WTC11 (cell line): ENCODE results near the gene WIZ. TPM values are rescaled to one million over a fixed set of nuclear protein-coding genes. Genes with fewer than 3 reads are reported as not detected.

Experiments
- ATAC-seq: fragments of 200-7000 bp; cut with Tn5 transposase; 2 replicates; pipeline ENCODE4 v1.10.0; 2021; ENCODE audit warnings: mild to moderate bottlenecking, moderate library complexity
- CTCF ChIA-PET: fragments of 300-600 bp; sonication (Branson Sonifier 250); formaldehyde crosslinking; loops from one replicate; lab custom pipeline; 2021; ENCODE audit warnings: antibody characterized with exemption; lab: Charles Lee
- POLR2A ChIA-PET: fragments of 350-600 bp; sonication (Branson Sonifier 250); formaldehyde crosslinking; loops from one replicate; lab custom pipeline; 2021; ENCODE audit warnings: antibody characterized with exemption; lab: Charles Lee
- DNase-seq: peaks from one replicate; pipeline ENCODE4 v3.0.0; 2021; ENCODE audit warnings: low spot score
- H3K27ac Mint-ChIP-seq: 2 replicates; pipeline ENCODE4 v1.8.0; 2021; ENCODE audit warnings: mixed read lengths
- H3K27me3 Mint-ChIP-seq: 2 replicates; pipeline ENCODE4 v1.8.0; 2021; ENCODE audit warnings: low read depth, mild to moderate bottlenecking, moderate library complexity, mixed read lengths
- H3K36me3 Mint-ChIP-seq: 2 replicates; pipeline ENCODE4 v1.8.0; 2021; ENCODE audit warnings: mixed read lengths
- H3K4me1 Mint-ChIP-seq: 2 replicates; pipeline ENCODE4 v1.8.0; 2022; ENCODE audit warnings: mixed read lengths
- H3K4me3 Mint-ChIP-seq: 2 replicates; pipeline ENCODE4 v1.8.0; 2021; ENCODE audit warnings: mild to moderate bottlenecking, moderate library complexity, mixed read lengths
- H3K9me3 Mint-ChIP-seq: 2 replicates; pipeline ENCODE4 v1.8.0; 2021; ENCODE audit warnings: mixed read lengths
- ARID4B ChIP-seq: sonication (generic); formaldehyde crosslinking; IDR thresholded peaks from 2 replicates; pipeline ENCODE4 v1.8.0; 2023; ENCODE audit warnings: missing genetic modification reagents, mild to moderate bottlenecking, borderline replicate concordance
- CBFB ChIP-seq: sonication (generic); formaldehyde crosslinking; IDR thresholded peaks from 2 replicates; pipeline ENCODE4 v1.8.1; 2022; ENCODE audit warnings: mild to moderate bottlenecking, low read depth, missing genetic modification reagents
- CDX4 ChIP-seq: fragments of 250-450 bp; sonication (Bioruptor Pico); IDR thresholded peaks from 2 replicates; pipeline ENCODE4 v1.9.0; 2021; ENCODE audit warnings: moderate library complexity, mild to moderate bottlenecking, inconsistent platforms, borderline replicate concordance
- CREM ChIP-seq: sonication (generic); formaldehyde crosslinking; IDR thresholded peaks from 2 replicates; pipeline ENCODE4 v1.8.1; 2022; ENCODE audit warnings: mild to moderate bottlenecking, missing genetic modification reagents, moderate library complexity
- E2F5 ChIP-seq: sonication (generic); formaldehyde crosslinking; IDR thresholded peaks from 2 replicates; pipeline ENCODE4 v1.8.1; 2022; ENCODE audit warnings: mild to moderate bottlenecking, moderate library complexity, missing genetic modification reagents
- GTF2I ChIP-seq: fragments of 250-450 bp; sonication (Bioruptor Pico); conservative IDR thresholded peaks from 2 replicates; pipeline ENCODE4 v1.4.0; 2021; ENCODE audit warnings: mild to moderate bottlenecking
- HMGXB4 ChIP-seq: sonication (generic); formaldehyde crosslinking; IDR thresholded peaks from 2 replicates; pipeline ENCODE4 v1.8.1; 2023; ENCODE audit warnings: mild to moderate bottlenecking, moderate library complexity, missing genetic modification reagents
- IRF1 ChIP-seq: sonication (generic); formaldehyde crosslinking; IDR thresholded peaks from 2 replicates; pipeline ENCODE4 v1.8.0; 2023; ENCODE audit warnings: missing genetic modification reagents
- MLX ChIP-seq: sonication (generic); formaldehyde crosslinking; IDR thresholded peaks from 2 replicates; pipeline ENCODE4 v1.8.1; 2023; ENCODE audit warnings: mild to moderate bottlenecking, missing genetic modification reagents, moderate library complexity
- PRDM15 ChIP-seq: sonication (generic); formaldehyde crosslinking; IDR thresholded peaks from 2 replicates; pipeline ENCODE4 v1.8.0; 2022; ENCODE audit warnings: missing genetic modification reagents
- ZNF263 ChIP-seq: sonication (generic); formaldehyde crosslinking; IDR thresholded peaks from 2 replicates; pipeline ENCODE4 v1.8.1; 2022; ENCODE audit warnings: low read depth, mild to moderate bottlenecking, moderate library complexity, missing genetic modification reagents
- ZNF281 ChIP-seq: sonication (generic); formaldehyde crosslinking; IDR thresholded peaks from 2 replicates; pipeline ENCODE4 v1.8.0; 2023; ENCODE audit warnings: mild to moderate bottlenecking, missing genetic modification reagents
- ZNF396 ChIP-seq: fragments of 250-450 bp; sonication (Bioruptor Pico); IDR thresholded peaks from 2 replicates; pipeline ENCODE4 v1.8.0; 2021; ENCODE audit warnings: mild to moderate bottlenecking, moderate library complexity, borderline replicate concordance
- total RNA-seq: library from RNA; stranded (reverse); gene quantifications from 3 replicates; pipeline ENCODE4 v1.2.3, GENCODE V29; 2021

WIZ gene
- total RNA-seq, 1 experiment from 2014 or later = 43.9 TPM

- no peak for ATAC-seq
- Mint-ChIP-seq H3K4me1 (peaks cover 3% of the 10 kb centered on the region), H3K36me3 (no peaks in the 10 kb centered on the region), H3K4me3 (no peak overlapping the region), H3K9me3 (no peaks in the 10 kb centered on the region), H3K27me3 (no peaks in the 10 kb centered on the region; the same call in 1 of the 2 replicates), H3K27ac (no peak overlapping the region)
- TF ChIP-seq PRDM15 (no peak), GTF2I (no peak), ZNF396 (CRISPR knock-in tag) (no peak), ZNF281 (CRISPR knock-in tag) (no peak), CREM (CRISPR knock-in tag) (no peak), CDX4 (CRISPR knock-in tag) (no peak), HMGXB4 (CRISPR knock-in tag) (no peak), ARID4B (no peak), CBFB (CRISPR knock-in tag) (no peak), ZNF263 (CRISPR knock-in tag) (no peak), IRF1 (CRISPR knock-in tag) (no peak), E2F5 (CRISPR knock-in tag) (no peak), MLX (no peak)
- CTCF ChIA-PET = interaction anchor here (1.5 kb wide), 1 partner anchor 20 kb away, joined by 5 read pairs; the partner anchor contains the start of gene AKAP8L
- POLR2A ChIA-PET = no interaction called here
- no peak for DNase-seq
Measured at GRCh38 chr19:15439078-15439799, 10.5 kb downstream of the WIZ start.
